SHP77 treated with DMSO at 0.1 percent for 48 hours (cell line): ENCODE results near the gene NAA15.
"Not testable (repeated sequence)": the region's sequence is repeated elsewhere in the genome, so short reads cannot be mapped to it uniquely, and the experiment has no call there.

Experiments
- DNase-seq: peaks from one replicate; lab custom pipeline; 2025; lab: John Stamatoyannopoulos, UW

NAA15 gene

DNA sequence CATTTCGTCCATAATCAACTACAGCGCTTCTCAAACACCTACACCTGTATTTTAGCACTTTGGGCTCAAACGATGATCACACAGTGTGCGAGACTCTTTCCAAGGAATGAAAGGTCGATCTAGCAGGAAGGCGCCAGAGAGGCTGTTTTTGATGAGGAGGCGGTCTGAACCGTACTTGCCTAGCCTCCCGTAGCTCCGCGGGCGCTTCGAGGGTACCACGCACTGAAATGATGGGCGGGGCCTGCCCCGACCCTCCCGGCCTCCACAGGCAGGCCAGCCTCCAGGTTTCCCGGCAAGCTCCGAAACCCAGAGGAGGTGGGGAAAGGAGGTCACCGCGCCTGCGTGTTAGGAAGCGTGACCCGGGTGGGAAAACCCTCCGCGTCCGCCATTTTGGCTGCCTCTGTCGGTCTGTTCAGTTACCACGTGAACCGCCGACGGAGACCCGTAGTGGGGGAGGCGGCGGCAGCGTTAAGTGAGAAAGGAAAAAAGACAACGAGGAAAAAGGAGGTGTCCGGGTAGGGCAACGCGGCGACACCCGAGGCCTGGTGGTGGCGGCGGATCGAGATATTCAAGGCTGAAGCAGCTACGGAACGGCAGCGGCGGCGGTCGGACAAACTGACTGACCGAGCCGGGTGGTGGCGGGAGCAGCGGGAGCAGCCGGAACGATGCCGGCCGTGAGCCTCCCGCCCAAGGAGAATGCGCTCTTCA lies at the start of gene NAA15:
TSS of gene NAA15 (plus strand) at position 393 of the 708 bp plus-strand sequence. CDS start at position 666, 273 bp downstream.
- DNase-seq = peak; percentile 83

DNA sequence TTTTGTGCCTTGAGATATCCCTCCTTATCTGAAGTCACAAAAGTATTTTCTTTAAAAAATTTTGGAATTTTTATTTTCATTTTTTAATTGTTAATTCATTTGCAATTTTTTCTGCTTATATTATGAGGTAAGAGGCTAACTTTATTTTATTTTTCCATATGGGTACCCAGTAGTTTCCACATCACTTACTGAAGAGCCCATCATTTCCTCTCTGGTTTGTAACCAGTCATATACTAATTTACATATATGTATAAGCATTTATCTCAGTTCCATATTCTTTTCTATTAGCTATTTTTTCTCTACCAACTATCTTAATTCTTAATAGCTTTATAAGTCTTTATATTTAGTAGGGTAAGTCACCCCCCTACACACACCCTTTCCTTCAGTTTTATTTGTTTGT lies 48.3 kb upstream of the NAA15 start:
- DNase-seq = no peak

DNA sequence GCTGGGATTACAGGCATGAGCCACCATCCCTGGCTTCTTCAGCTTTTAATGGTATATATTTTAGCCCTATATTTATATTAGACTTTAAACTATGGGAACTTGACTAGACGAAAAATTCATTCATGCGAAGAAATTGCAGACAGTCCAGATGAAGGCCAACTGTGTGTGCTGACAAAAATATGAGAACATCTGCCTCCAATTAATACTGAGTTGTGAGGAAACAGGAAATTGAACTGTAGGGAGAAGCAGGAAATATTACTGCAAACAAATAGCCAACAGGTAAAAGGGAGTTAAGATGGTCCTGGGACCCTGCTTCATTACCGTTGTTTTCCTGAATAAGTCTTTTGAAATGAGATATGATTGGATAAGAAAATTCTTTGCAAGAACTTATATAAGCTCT lies 47.6 kb upstream of the NAA15 start:
- DNase-seq = no peak

DNA sequence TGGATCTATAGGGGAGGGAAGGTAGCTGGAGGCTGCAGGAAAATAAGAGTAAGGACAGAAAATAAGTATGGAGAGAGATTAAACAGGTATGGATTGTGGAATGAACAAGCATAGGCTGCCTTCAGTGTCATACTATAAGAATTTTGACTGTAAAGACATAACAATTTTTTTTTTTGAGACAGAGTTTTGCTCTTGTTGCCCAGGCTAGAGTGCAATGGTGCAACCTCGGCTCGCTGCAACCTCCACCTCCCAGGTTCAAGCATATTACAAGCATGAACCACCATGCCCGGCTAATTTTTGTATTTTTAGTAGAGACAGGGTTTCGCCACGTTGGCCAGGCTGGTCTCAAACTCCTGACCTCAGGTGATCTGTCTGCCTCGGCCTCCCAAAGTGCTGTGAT lies 45.7 kb upstream of the NAA15 start:
- DNase-seq = not testable (repeated sequence)

DNA sequence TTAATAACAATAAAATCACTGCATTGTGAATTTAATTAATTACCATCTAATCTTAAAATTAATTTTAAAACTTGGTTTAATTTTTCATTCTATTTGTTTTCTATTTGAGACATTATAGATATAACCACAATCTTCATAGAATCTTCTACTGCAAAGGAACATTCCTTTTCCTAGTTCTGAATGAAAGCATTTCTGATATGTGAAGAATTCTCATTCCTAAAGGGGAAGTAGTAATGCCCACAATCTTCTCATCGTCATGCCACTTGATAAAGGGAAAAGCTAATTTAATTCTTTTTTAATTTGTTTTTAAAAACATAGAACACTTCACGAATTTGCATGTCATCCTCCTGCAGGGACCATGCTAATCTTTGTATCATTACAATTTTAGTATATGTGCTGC lies 45.0 kb upstream of the NAA15 start:
- DNase-seq = no peak

DNA sequence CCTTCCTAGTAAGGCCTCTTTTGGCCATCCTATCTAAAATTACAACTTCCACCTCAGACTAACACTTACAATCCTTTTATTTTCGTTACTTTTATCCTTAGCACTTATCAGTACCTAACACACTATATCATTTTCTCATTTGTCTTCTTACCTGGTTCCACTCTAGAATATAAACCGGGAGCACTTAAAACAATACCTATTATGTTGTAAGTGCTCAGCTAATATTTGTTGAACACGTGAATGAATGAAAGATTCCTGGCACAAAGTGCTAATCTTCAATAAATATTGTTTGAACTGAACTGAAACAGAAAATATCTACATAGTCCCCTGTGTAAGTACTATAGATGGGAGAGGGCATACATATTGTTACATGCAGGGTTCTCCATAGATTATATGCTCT lies 35.7 kb upstream of the NAA15 start:
- no peak for DNase-seq

DNA sequence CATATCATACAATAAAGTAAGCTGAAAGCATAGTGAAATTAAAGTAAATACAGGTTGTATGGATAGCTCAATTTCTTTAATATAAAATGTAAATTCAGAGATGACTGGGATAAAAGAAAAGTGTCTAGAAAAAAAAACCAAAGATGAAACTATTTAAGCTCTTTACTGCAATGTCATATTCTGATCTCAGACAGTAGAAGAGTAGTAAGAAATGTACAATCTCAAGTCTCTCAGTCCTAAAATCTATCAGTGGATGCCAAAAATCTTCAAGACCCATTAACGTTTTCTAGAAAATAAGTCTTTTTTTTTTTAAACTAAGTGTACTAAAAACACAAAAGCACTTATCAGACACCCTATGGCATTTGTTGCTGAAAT lies 35.1 kb upstream of the NAA15 start:
- no peak for DNase-seq

DNA sequence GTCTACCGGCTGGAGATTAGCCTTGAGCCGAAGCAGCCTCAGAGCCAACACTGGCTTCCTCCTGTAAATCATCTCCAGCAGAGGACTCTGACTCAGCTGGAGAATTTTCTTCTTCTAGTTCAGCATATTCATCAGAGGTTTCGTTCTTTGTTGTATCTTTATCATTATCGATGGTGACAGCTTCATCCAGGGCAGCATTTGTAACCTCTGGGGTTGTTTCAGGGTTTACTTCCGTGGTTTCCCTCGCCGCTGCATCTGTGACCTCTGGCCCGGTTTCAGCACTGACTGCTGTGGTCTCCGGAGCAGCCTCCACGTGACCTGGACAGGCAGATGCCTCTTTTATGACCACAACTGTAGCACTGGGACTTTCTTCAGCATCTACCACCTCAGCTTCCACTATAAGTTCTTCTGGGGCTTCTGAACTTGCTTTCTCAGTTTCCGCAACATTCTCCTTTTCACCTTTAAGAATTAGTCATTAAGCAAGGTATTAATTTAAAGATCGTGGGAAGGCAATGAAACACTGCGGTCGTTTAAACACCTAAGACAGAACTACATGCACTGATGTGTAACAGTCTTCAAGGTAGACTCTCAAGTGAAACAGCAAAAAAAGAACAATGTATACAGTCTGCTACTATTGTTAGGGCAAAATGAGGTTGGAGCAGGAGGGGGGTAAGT lies 34.6 kb upstream of the NAA15 start:
- no peak for DNase-seq

DNA sequence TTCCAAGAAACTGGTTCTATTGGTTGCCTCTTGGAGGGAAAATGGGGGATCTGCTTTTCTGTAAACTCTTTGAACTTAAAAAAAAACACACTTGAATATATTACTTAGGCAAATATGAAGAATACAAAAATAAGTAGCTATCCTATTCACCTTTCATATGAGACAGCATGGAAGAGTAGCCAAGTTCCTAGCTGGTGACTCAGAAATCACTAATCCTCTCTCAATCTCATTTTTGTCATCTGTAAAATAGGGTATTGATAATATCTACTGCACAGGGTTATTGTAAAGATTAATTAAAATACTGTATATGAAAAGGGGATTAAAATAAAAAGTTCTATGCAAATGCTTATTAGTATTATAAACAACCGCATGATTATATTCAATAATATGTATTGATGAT lies 34.0 kb upstream of the NAA15 start:
- DNase-seq = no peak

DNA sequence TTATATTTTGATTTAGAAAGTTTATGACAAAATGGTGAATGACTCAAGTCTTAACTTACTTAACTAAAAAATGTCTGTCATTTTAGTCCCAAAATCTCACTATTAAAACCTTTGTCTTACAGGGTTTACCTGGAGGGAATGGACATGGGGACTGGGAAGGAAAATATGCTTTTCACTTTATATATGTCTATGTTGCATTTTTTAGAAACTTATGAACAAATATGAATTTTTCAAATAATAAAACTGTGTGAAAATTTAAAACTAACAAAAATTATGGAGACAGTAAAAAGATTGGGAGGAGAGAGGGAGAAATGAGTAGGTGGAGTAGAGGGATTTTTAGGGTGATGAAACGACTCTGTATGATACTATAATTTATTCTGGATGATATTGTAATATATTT lies 27.5 kb upstream of the NAA15 start:
- DNase-seq = no peak

DNA sequence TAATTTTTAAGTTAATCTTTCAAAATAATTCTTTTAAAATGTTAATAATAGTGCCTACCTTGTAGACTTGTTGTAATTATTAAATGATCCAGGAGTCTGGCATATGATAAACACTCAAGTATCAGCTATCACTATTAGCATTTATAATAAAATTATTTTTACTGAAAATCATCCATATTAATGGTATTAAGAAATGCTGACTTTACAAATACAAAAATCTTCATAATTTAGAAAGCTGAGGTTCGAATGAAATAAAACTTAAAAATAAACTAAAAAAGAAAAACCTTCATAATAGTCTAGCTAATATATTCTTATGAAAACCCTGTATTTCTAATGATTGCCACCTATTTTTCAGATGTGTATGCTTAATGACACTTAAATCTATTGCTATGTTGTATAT lies 26.5 kb upstream of the NAA15 start:
- DNase-seq = no peak

DNA sequence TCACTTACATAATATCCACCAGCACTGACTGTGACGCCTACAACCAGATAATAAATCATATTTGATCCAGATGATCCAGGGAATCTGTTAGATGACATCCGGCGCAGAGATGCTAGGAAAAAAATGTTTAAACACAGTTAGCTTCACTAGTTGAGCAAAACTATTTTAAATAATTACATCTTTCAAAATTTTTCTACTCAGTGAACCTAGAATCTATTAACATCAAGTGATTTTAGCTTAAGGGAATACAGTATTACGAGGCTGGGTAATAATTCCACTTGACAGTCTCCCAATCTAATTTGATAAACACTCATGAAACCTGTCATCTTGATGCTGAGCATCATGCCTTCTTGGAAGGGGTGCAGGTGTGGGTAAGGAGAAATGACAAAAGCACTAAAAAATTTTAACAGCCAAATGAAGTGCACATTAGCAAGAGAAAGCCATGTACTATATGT lies 26.0 kb upstream of the NAA15 start:
- no peak for DNase-seq

DNA sequence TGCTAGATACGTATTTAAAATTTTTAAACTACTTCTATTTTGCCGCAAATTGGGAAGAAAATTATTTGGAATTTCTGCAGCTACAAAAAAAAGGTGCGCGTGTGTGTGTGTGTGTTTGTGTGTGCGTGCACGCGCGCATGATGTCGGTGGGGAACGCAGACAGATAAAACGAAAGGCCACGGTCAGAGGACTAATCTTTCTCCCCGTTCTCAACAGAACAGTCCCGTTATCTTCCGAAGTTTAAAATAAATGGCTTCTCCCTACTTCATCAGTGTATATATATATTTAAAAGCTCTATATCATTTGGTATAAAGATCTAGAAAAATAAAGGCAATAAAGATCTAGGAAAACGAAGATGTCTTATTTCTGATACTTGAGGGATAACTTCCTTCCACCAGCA lies 22.8 kb upstream of the NAA15 start:
- DNase-seq = no peak

DNA sequence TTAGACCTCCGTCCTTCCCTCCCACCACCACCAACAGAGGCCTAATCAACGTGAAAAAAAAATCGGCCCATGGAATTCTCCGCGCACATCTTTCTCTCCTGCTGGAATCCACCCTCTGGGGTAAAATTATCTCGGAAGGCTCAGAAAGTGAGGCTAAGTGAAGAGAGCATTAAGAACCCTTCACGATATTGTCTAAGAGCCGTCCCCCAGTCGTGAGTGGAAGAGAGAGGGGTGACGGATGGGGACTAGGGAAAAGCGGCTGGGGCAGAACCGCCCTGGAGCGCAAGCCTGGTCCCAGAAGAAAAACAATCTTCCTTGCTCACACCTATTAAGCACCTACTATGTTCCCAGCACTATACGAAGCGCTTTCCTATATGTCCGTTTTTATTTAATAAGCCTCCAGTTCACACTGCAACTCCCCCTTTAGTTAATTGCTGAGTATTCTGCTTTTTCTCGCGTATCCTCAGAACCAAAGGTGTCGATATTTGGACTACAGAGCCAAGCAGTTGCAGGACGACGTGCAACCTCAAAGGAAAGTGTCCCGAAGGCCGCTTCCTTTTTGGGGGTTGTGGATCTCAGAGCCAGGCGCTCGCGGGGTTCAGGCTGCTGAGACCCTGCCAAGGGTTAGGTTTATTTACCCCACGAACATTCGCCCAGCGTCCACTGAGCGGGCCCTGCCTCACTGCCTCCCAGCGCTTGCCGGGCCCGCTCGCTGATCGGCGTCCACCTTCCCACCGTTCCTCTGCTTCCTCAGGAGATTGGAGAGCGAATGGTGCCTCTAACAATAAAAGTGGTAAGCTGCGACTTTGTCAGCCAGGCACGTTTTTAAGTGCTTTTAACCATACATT lies 22.2 kb upstream of the NAA15 start:
- no peak for DNase-seq

DNA sequence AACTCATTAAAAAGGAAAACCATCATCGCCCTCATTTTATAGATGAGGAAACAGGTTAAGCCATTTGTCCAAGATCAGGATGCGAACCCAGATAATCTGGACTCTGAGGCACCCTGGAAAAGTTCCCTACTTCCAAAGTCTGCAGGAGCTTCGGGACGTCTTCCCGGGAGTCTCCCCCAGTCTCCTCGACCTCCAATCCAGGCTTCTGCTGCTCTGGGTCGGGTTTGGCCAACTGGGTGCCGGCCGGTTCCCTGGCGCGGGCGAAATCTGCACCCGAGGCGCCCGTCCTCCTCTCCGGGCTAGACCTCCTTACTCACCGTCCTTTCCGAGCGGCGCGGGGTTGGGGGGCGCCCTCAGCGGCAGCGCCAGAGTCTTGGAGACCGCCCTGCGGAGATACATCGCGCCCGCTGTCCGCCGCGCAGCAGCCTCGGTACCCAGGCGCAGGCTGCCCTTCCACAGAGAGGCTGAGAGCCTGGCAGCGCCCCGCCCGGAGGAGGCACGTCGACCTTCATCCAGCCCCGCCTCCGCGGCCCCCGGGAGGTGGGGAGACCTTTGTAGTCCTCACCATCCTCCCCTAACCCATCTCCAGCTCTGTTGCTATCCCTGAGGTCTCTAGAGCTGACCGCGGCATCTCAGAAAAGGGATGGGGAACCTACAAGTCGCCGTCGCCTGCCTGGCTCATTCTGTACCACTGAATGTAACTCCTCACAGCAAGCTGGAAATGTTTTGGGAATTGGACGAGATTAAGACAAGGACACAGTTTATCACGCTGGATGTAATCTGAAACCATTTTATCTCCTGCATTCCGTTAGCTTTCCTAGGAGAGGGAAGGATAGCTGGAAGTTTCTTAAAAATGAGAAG lies 21.3 kb upstream of the NAA15 start, which contains the start of gene MGARP:
TSS of gene MGARP (minus strand) at position 466 of the 861 bp plus-strand sequence. CDS start at position 399, 67 bp downstream.
- no peak for DNase-seq

DNA sequence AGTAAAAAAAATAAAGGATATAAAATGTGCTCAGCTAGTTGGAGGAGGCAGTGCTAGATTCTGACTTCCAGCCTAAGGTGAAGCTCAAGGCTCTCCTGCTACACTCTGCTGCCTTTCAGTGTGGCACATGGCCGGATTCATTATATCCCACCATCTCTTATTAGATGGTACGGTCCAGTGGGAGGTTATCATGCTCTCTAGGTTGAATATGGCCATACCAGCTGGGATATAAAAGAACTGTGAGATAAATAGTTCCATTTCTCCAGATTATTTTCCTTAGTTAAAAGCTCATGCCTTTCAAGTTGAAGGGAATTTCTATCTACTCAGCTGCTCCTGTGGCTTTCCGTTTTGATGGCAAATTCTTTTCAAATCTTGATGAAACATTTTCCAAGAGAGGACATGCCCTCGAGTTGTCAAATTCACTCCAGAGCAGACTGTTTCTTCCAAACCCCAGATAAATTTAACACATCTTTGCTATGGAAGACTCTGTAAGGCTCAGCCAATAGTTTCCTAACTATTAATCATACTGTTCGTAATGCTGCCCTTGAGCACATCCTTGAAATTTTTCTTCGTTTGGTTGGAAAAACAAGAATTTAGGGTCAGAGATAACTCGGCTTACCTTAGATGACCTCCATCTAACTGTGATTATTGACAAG lies 19.1 kb upstream of the NAA15 start:
- no peak for DNase-seq

DNA sequence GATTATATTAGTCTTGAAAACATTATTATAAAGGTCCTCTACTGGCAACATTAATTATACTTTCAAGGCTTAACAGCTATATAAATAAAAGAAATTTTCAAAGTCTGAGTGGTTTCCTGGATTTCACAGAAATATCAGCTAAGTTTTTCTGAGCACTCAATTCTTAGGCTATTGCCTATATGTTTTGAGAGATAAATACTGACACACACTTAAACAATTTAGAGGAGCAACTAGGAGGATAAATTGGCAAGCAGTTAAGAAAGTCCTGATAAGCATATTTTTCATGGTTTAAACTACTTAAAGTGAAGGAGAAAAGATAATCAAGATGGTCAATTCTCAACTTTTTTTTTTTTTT lies 18.6 kb upstream of the NAA15 start:
- DNase-seq = no peak

DNA sequence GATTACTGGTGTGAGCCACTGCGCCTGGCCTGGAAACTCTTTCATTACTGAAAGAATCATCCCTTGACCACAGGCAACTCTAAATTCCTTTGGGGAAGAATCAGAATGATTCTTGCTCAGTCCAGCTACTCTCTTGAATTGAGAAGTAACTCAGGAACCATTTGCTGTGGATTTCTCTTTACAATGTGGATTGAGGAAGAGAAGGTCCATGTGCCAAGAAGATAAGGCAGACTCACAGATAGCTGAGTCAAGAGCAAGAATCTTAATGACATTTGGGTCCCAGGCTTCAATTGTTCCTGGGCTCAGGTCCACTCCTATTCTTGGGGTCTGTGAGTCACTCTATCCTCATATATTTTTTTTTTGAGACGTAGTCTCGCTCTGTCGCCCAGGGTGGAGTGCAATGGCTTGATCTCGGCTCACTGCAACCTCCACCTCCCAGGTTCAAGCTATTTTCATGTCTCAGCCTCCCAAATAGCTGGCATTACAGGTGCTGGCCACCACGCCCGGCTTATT lies 15.1 kb upstream of the NAA15 start:
- DNase-seq = no peak

DNA sequence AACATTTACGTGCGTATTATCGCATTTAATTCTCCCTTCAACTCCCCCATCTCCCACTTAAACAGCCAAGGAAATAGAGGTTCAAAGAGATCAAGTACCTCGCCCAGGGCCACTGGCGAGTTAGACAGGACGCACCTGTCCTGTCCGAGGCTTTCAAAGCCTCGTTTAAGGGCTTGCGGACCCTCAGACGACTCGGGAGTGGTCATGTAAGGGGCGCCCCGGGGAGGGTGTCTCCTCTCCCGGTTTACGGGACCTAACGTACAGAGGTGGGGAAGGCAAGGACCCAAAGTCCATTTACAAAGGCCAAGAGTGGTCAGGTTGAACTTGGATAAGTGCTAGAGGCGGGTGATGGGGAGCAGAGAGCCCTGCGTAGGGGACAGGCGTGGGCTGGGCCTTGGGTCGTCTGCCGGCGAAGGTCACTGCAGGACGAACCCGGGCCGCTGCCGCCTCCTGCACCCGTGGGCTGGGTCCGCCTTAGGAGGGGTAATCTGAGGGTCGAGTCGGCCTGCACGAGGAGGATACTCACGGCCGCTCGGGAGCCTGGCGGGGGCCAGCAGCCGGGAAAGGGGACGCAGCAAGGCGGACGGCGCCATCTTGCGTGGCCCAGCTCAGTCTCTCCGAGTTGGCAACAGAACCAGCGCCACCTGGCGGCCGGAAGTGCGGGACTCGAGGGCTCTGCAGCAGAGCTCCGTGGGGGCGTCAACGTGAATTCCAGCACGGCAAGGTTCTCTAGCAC lies 5.9 kb upstream of the NAA15 start:
- DNase-seq = peak; percentile 63

DNA sequence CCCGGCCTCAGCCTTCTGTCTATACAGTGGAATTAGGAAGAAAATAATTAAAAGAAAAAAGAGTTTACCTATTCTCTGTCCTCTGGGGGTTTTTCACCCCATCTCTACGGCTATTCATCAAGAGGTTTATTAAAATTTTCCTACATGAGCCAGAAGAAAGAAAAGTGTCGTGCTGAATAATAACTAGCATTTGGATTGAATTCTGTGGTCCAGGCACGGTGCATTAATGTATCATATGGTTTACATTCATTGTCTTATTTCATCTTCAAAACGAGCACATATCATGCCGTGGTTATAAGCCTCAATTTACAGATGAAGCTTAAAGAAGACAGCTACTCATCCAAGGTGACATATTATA lies 5.4 kb upstream of the NAA15 start:
- no peak for DNase-seq

DNA sequence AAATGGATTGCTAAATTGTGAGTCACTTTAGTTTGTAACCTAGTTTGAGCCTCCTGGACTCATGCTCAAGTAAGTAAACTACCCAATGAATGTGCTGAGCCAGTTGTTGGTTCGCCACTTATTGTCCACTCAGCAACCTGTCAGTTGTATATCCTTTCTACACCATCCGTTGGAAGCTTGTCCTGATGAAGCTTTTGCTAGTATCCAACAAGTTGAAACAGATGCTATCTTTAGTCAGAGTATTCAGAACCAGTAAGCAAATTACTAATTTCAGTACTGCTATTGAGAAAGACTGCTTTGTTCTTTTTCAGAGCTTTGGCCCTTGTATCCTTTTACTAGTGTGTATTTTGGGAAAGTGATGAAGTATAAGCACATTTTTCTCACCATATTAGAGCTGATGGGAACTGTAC lies 4.3 kb upstream of the NAA15 start:
- no peak for DNase-seq
